PC-9 (cell line): ENCODE measurements around the gene TMPRSS7. TPM values are rescaled to one million over a fixed set of nuclear protein-coding genes. Genes with fewer than 3 reads are reported as not detected.

Experiments used
- BruUV-seq: library from RNA; stranded (reverse); fragments of 400-500 nt; replicated peaks from 2 replicates; lab custom pipeline; 2021; lab: Mats Ljungman, UMichigan
- CTCF ChIA-PET: fragments of 300-600 bp; sonication (Branson Sonifier 250); formaldehyde crosslinking; loops from one replicate; lab custom pipeline; 2022; ENCODE audit warnings: antibody characterized with exemption; lab: Charles Lee
- POLR2A ChIA-PET: fragments of 300-600 bp; sonication (Branson Sonifier 250); formaldehyde crosslinking; loops from one replicate; lab custom pipeline; 2022; ENCODE audit warnings: antibody characterized with exemption; ENCODE audit not compliant: unreplicated experiment; lab: Charles Lee
- DNase-seq, 2 experiments: peaks; one replicate each; pipeline versions ENCODE4 v3.0.0 to v3.0.0-alpha.2; 2015 to 2022; ENCODE audit warnings: mixed read lengths in 1 of 2
- H2AFZ ChIP-seq: fragments of 200-600 bp; sonication (generic); 2 replicates; pipeline ENCODE4 v1.8.1; 2017; ENCODE audit warnings: antibody characterized with exemption
- H3F3A ChIP-seq: fragments of 200-600 bp; sonication (generic); 2 replicates; pipeline ENCODE4 v1.8.1; 2017; ENCODE audit warnings: antibody characterized with exemption, mild to moderate bottlenecking, low read depth; ENCODE audit not compliant: insufficient read depth
- H3K27ac ChIP-seq: fragments of 200-600 bp; sonication (generic); 2 replicates; pipeline ENCODE4 v1.6.1; 2016; ENCODE audit warnings: mixed run types
- H3K27me3 ChIP-seq: fragments of 200-600 bp; sonication (generic); 2 replicates; pipeline ENCODE4 v1.6.1; 2016; ENCODE audit warnings: low read depth, mixed run types; ENCODE audit not compliant: insufficient read depth
- H3K36me3 ChIP-seq: fragments of 200-600 bp; sonication (generic); 2 replicates; pipeline ENCODE4 v1.6.1; 2016; ENCODE audit warnings: low read depth, mixed run types
- H3K4me1 ChIP-seq: fragments of 200-600 bp; sonication (generic); replicated peaks from 2 replicates; pipeline ENCODE4 v1.6.1; 2016; ENCODE audit warnings: mixed run types; ENCODE audit not compliant: insufficient read depth
- H3K4me2 ChIP-seq: fragments of 200-600 bp; sonication (generic); 2 replicates; pipeline ENCODE4 v1.6.1; 2017; ENCODE audit warnings: mixed run types
- H3K4me3 ChIP-seq: fragments of 200-600 bp; sonication (generic); 2 replicates; pipeline ENCODE4 v1.6.1; 2016; ENCODE audit warnings: mixed run types
- H3K79me2 ChIP-seq: fragments of 200-600 bp; sonication (generic); 2 replicates; pipeline ENCODE4 v1.6.1; 2017; ENCODE audit warnings: low read depth, mixed run types
- H3K9me2 ChIP-seq: fragments of 200-600 bp; sonication (generic); 2 replicates; pipeline ENCODE4 v1.8.1; 2017; ENCODE audit warnings: mild to moderate bottlenecking; ENCODE audit not compliant: insufficient read depth
- H3K9me3 ChIP-seq: fragments of 200-600 bp; sonication (generic); 2 replicates; pipeline ENCODE4 v1.8.1; 2016; ENCODE audit warnings: low read depth; ENCODE audit not compliant: insufficient read depth
- H4K20me1 ChIP-seq: fragments of 200-600 bp; sonication (generic); 2 replicates; pipeline ENCODE4 v1.8.1; 2017; ENCODE audit not compliant: insufficient read depth
- EZH2 ChIP-seq: fragments of 200-600 bp; sonication (generic); IDR thresholded peaks from 2 replicates; pipeline ENCODE4 v1.8.0; 2017; ENCODE audit warnings: antibody characterized with exemption, low read depth
- intact Hi-C: fragments of 100-400 bp; cut with micrococcal nuclease; formaldehyde crosslinking; loops from one replicate; pipeline ENCODE4 v1.10.0; 2022; ENCODE audit not compliant: unreplicated experiment
- total RNA-seq: library from RNA; stranded (reverse); gene quantifications from 2 replicates; pipeline ENCODE4 v1.2.3, GENCODE V29; 2021
- TF ChIP-seq, protein P1 (sequence below): fragments of 200-600 bp; sonication (generic); conservative IDR thresholded peaks from 2 replicates; pipeline ENCODE4 v1.6.1; 2017; ENCODE audit warnings: mixed run types, antibody characterized with exemption, mild to moderate bottlenecking, moderate library complexity

The TMPRSS7 gene
- total RNA-seq, 1 experiment from 2014 or later = not detected

DNA sequence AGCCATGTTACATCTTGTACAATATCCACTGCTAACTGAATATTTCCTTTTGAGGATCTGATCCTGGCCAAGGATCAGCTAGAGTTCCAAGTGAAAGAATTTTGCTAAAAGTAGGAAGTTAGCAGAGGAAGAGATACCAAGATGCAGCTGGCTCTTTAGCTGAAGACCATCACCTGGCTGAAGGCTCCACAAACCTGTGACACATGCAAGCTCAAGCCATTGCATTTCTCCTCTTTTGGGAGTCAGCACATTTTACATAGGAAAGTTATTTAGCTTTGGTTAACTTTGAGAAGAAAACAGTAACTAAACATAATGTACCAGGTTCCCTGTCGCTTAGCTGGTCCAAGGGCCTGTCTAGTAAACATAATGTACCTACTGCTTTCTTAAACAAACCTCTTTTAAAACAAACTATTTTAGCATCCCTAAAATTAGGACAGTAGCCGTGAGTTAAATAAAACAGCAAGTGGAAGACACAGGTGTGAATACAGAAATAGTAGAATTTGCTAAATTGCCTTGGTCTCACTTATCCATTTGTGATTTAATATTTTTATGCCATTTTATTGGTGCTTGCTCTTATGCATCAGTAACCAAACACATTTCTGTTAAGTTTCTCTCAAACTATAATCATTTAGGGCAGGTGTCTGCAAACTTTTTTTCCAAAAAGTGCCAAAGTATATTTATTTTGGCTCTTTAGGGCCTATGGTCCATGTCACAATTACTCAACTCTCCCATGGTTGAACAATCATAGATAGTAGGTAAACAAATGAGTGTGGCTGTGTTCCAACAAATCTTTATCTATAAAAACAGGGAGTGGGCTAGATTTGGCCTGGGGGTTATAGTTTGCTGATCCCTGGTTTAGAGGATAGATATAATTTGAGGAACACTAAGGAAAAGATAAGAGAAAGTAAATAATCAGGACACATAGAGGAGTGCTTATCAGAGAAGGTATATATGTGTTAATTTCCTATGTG lies 87.3 kb downstream of the TMPRSS7 start:
- TF ChIP-seq, protein P1, sequence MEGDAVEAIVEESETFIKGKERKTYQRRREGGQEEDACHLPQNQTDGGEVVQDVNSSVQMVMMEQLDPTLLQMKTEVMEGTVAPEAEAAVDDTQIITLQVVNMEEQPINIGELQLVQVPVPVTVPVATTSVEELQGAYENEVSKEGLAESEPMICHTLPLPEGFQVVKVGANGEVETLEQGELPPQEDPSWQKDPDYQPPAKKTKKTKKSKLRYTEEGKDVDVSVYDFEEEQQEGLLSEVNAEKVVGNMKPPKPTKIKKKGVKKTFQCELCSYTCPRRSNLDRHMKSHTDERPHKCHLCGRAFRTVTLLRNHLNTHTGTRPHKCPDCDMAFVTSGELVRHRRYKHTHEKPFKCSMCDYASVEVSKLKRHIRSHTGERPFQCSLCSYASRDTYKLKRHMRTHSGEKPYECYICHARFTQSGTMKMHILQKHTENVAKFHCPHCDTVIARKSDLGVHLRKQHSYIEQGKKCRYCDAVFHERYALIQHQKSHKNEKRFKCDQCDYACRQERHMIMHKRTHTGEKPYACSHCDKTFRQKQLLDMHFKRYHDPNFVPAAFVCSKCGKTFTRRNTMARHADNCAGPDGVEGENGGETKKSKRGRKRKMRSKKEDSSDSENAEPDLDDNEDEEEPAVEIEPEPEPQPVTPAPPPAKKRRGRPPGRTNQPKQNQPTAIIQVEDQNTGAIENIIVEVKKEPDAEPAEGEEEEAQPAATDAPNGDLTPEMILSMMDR = no peak
- no peak for TF ChIP-seq EZH2
- H4K20me1 ChIP-seq = no peaks in the 10 kb centered on the region
- BruUV-seq = no TSS peak
- no peaks in the 10 kb centered on the region for H3K9me3 ChIP-seq
- intact Hi-C loops = no loop called here
- no peak overlapping the region for H3K27ac ChIP-seq
- ChIA-PET POLR2A (no interaction called here), CTCF (interaction anchor here (0.9 kb wide), 1 partner anchor 10 kb away, joined by 4 read pairs; no protein-coding TSS in a partner anchor)
- H3K9me2 ChIP-seq = no peaks in the 10 kb centered on the region
- DNase-seq = no peak
- no peaks in the 10 kb centered on the region; the same call in 1 of the 2 replicates for H3F3A ChIP-seq
- no peaks in the 10 kb centered on the region for H3K36me3 ChIP-seq
- H3K4me3 ChIP-seq = no peak overlapping the region
- no peaks in the 10 kb centered on the region for H3K79me2 ChIP-seq
- peaks cover 8% of the 10 kb centered on the region for H3K4me1 ChIP-seq
- H3K27me3 ChIP-seq = no peaks in the 10 kb centered on the region
- no peak overlapping the region for H3K4me2 ChIP-seq
- H2AFZ ChIP-seq = no peak overlapping the region

DNA sequence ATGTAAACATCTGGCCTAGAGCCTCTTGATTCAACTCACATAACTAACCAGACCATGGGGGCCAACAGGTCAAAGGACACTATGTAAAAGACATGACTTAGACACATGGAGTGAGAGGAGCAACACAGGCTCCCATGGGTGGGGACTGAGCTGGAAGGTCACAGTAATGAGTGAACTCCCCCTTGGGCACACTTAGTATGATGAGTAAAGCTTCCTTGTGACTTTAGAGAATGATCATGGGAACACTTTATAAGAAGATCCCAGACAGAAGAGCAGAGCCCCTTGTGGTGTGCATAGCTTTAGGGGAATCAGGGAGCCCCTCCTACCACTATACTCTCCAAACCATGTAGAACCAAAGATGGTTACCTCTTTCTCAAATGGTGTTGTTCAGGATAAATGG lies 88.3 kb downstream of the TMPRSS7 start:
- no peak overlapping the region for H2AFZ ChIP-seq
- no TSS peak for BruUV-seq
- H3K27me3 ChIP-seq = no peaks in the 10 kb centered on the region
- no peak for TF ChIP-seq EZH2
- TF ChIP-seq, protein P1 = no peak
- no peak overlapping the region for H3K4me2 ChIP-seq
- H4K20me1 ChIP-seq = no peaks in the 10 kb centered on the region
- H3F3A ChIP-seq = peaks cover 2% of the 10 kb centered on the region; the same call in 1 of the 2 replicates
- no peaks in the 10 kb centered on the region for H3K9me2 ChIP-seq
- H3K4me1 ChIP-seq = peaks cover 11% of the 10 kb centered on the region
- no peaks in the 10 kb centered on the region for H3K36me3 ChIP-seq
- ChIA-PET POLR2A (no interaction called here), CTCF (no interaction called here)
- no peaks in the 10 kb centered on the region for H3K9me3 ChIP-seq
- no peak overlapping the region for H3K27ac ChIP-seq
- H3K79me2 ChIP-seq = no peaks in the 10 kb centered on the region
- intact Hi-C loops = no loop called here
- no peak overlapping the region for H3K4me3 ChIP-seq
- no peak for DNase-seq

DNA sequence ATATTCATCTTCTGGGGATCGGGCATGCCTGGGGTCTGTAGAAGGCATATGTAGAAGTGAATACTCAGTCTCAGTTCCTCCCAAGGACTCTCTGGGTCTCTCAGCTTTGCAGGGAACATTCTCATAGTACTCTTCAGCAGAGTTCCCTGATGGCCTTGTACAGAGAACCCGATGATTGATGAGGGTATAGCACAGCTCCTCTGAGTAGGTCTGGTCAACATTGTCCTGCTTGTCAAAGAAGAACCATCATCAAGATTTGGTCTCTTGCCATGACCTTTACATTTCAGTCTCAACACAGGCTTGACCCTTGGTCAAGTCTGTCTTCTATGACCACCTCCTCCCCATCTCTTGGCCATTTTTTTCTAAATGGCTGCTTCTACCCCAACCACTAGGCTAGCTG lies 89.0 kb downstream of the TMPRSS7 start:
- no peak overlapping the region for H3K4me2 ChIP-seq
- no peaks in the 10 kb centered on the region for H3K9me3 ChIP-seq
- peaks cover 8% of the 10 kb centered on the region for H3F3A ChIP-seq
- TF ChIP-seq, protein P1 = no peak
- TF ChIP-seq EZH2 = no peak
- no peaks in the 10 kb centered on the region for H3K9me2 ChIP-seq
- H3K27me3 ChIP-seq = no peaks in the 10 kb centered on the region
- no peaks in the 10 kb centered on the region for H3K36me3 ChIP-seq
- no TSS peak for BruUV-seq
- H3K79me2 ChIP-seq = no peaks in the 10 kb centered on the region
- intact Hi-C loops = no loop called here
- no peak for DNase-seq
- H2AFZ ChIP-seq = no peak overlapping the region
- CTCF ChIA-PET = interaction anchor here (0.6 kb wide), 1 partner anchor 74 kb away, joined by 3 read pairs; no protein-coding TSS in a partner anchor
- peaks cover 18% of the 10 kb centered on the region for H3K4me1 ChIP-seq
- no peaks in the 10 kb centered on the region for H4K20me1 ChIP-seq
- POLR2A ChIA-PET = no interaction called here
- no peak overlapping the region for H3K27ac ChIP-seq
- no peak overlapping the region for H3K4me3 ChIP-seq
